Panc1 (cell line): ENCODE results near the gene LGR4. TPM values are rescaled to one million over a fixed set of nuclear protein-coding genes. Genes with fewer than 3 reads are reported as not detected.
A peak's percentile ranks its signal among the peaks of the same experiment; 100 is the strongest.

Experiments
- ATAC-seq: fragments of 200-7000 bp; cut with Tn5 transposase; 2 replicates; pipeline ENCODE4 v1.9.1; 2020; ENCODE audit warnings: mild to moderate bottlenecking, moderate library complexity
- BruUV-seq: library from RNA; stranded (reverse); fragments of 400-500 nt; replicated peaks from 2 replicates; lab custom pipeline; 2021; lab: Mats Ljungman, UMichigan
- CTCF ChIA-PET: fragments of 300-600 bp; sonication (Branson Sonifier 250); formaldehyde crosslinking; loops from one replicate; lab custom pipeline; 2022; ENCODE audit warnings: antibody characterized with exemption; lab: Charles Lee
- POLR2A ChIA-PET: fragments of 300-600 bp; sonication (Branson Sonifier 250); formaldehyde crosslinking; loops from one replicate; lab custom pipeline; 2022; ENCODE audit warnings: antibody characterized with exemption; lab: Charles Lee
- DNase-seq: peaks from one replicate; pipeline ENCODE4 v3.0.0-alpha.2; 2010; ENCODE audit warnings: low read depth, low spot score
- H3K27ac ChIP-seq: 2 replicates; pipeline ENCODE4 v1.5.1; 2011; ENCODE audit warnings: mild to moderate bottlenecking, low read length, inconsistent platforms
- H3K27me3 ChIP-seq: fragments of 200-500 bp; sonication (Bioruptor generic); 2 replicates; pipeline ENCODE4 v1.6.0; 2014; ENCODE audit warnings: low read length, inconsistent platforms; ENCODE audit not compliant: control insufficient read depth, insufficient read depth
- H3K36me3 ChIP-seq: fragments of 200-500 bp; sonication (Bioruptor generic); 2 replicates; pipeline ENCODE4 v1.5.1; 2014; ENCODE audit warnings: inconsistent platforms, mild to moderate bottlenecking, low read length, moderate library complexity; ENCODE audit not compliant: control insufficient read depth, insufficient read depth
- H3K4me1 ChIP-seq: 2 replicates; pipeline ENCODE4 v1.5.1; 2011; ENCODE audit warnings: inconsistent platforms, mild to moderate bottlenecking, low read length, moderate library complexity; ENCODE audit not compliant: control insufficient read depth, insufficient read depth
- H3K4me3 ChIP-seq, 2 experiments: 2 replicates each; pipeline ENCODE4 v1.5.1; 2011 to 2012; ENCODE audit warnings: low read depth in 2 of 2, low read length in 2 of 2, mild to moderate bottlenecking in 2 of 2, inconsistent platforms in 1 of 2, moderate library complexity in 1 of 2
- H3K9me3 ChIP-seq: fragments of 200-500 bp; sonication (Bioruptor generic); 2 replicates; pipeline ENCODE4 v1.5.1; 2014; ENCODE audit warnings: low read depth, mild to moderate bottlenecking, inconsistent platforms, low read length, moderate library complexity; ENCODE audit not compliant: control insufficient read depth, insufficient read depth
- CTCF ChIP-seq: fragments of 450-650 bp; IDR thresholded peaks from 2 replicates; pipeline ENCODE4 v1.5.1; 2017; ENCODE audit warnings: mild to moderate bottlenecking
- POLR2AphosphoS5 ChIP-seq: IDR thresholded peaks from 2 replicates; pipeline ENCODE4 v1.6.1; 2012; ENCODE audit warnings: mild to moderate bottlenecking, low read depth, low read length, moderate library complexity
- REST ChIP-seq, 2 experiments: IDR thresholded peaks; 2 replicates each; pipeline ENCODE4 v1.6.1; 2011 to 2012; ENCODE audit warnings: low read depth in 2 of 2, control low read depth in 1 of 2, low read length in 1 of 2, mild to moderate bottlenecking in 1 of 2, moderate library complexity in 1 of 2; ENCODE audit not compliant: insufficient read depth in 1 of 2
- SIN3A ChIP-seq: IDR thresholded peaks from 2 replicates; pipeline ENCODE4 v1.6.1; 2012; ENCODE audit warnings: low read depth, mild to moderate bottlenecking, low read length, moderate library complexity, borderline replicate concordance; ENCODE audit not compliant: insufficient read depth
- TCF7L2 ChIP-seq: IDR thresholded peaks from 2 replicates; pipeline ENCODE4 v1.6.1; 2011; ENCODE audit warnings: mild to moderate bottlenecking, low read depth, low read length, inconsistent platforms
- in situ Hi-C: cut with HindIII; loops from 2 replicates; pipeline ENCODE4 v1.10.0; 2016; ENCODE audit warnings: low sequenced_read_pairs, low pct_unique_long_range_greater_than_20kb
- intact Hi-C: fragments of 100-400 bp; cut with micrococcal nuclease; formaldehyde crosslinking; loops from one replicate; pipeline ENCODE4 v1.10.0; 2022; ENCODE audit not compliant: unreplicated experiment
- total RNA-seq: library from RNA; stranded (reverse); gene quantifications from one replicate; pipeline ENCODE4 v1.2.1, GENCODE V29; 2021; ENCODE audit not compliant: unreplicated experiment

The LGR4 gene
- total RNA-seq, 1 experiment from 2014 or later, result 61.8 TPM

GRCh38 chr11:27489092-27489491 lies 16.5 kb upstream of the LGR4 start:
- CTCF ChIA-PET, result no interaction called here
- no peaks in the 10 kb centered on the region; the same call in 1 of the 2 replicates for H3K4me1 ChIP-seq
- peaks cover 6% of the 10 kb centered on the region for H3K36me3 ChIP-seq
- ATAC-seq (no peak), DNase-seq (no peak)
- H3K27me3 ChIP-seq, result no peaks in the 10 kb centered on the region
- H3K4me3 ChIP-seq, result no peak overlapping the region
- no peak for TF ChIP-seq TCF7L2
- intact Hi-C loops (loop anchor here (5.0 kb wide), 2 partner anchors 192 to 737 kb away; no protein-coding TSS in a partner anchor), in situ Hi-C loops (no loop called here)
- no peaks in the 10 kb centered on the region for H3K9me3 ChIP-seq
- BruUV-seq, result no TSS peak
- H3K27ac ChIP-seq, result no peak overlapping the region
- POLR2A ChIA-PET, result no interaction called here

DNA sequence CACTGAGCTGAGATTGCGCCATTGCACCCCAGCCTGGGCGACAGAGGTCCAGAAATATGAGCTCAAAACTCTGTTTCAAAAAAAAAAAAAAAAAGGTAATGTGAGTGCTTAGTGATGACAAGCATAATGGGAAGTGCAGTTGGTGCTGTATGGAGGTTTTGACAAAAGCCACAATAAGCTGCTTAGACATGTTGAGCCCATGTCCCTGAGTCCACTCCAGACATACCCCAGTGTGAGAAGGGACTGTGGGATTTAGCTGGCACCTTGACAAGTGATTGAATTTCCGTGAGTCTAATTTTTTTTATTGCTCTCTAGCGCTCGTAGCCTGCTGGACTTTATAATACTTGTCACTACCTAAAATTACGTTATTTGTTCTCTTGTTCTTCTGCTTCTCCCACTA lies 15.1 kb upstream of the LGR4 start:
- Histone ChIP-seq H3K27ac (no peak overlapping the region), H3K4me1 (peaks cover 2% of the 10 kb centered on the region; the same call in 1 of the 2 replicates), H3K4me3 (no peak overlapping the region), H3K9me3 (no peaks in the 10 kb centered on the region), H3K36me3 (no peaks in the 10 kb centered on the region; the same call in 1 of the 2 replicates), H3K27me3 (no peaks in the 10 kb centered on the region)
- in situ Hi-C loops (no loop called here), intact Hi-C loops (loop anchor here (5.0 kb wide), 2 partner anchors 190 to 735 kb away; no protein-coding TSS in a partner anchor)
- POLR2A ChIA-PET, result interaction anchor here (0.6 kb wide), 1 partner anchor 335 kb away, joined by 8 read pairs; no protein-coding TSS in a partner anchor
- BruUV-seq, result TSS peak; percentile 34
- DNase-seq (no peak), ATAC-seq (no peak)
- no peak for TF ChIP-seq POLR2AphosphoS5
- TF ChIP-seq REST (IDR thresholded peaks at IDR 0.05; ENCODE audit: insufficient read depth in 1 of 2, low read depth in 2 of 2, low read length in 1 of 2), result no peak
- TF ChIP-seq TCF7L2, result no peak
- no peak for TF ChIP-seq CTCF
- no peak for TF ChIP-seq SIN3A
- CTCF ChIA-PET, result interaction anchor here (0.7 kb wide), 1 partner anchor 12 kb away, joined by 5 read pairs; no protein-coding TSS in a partner anchor
